Measurements from ENCODE around the gene RPS6KA2.

GRCh38 chr6:166389119-166389518 lies 237.9 kb downstream of the RPS6KA2 start:
- TF ChIP-seq CTCF (conservative IDR thresholded peaks at IDR 0.05) (no peak), ZFX (IDR thresholded peaks at IDR 0.05) (no peak)

Measured in C4-2B (cell line).